GM12873 (cell line): ENCODE measurements around the gene ATP23.

Experiments
- CTCF ChIP-seq: IDR thresholded peaks from 2 replicates; pipeline ENCODE4 v1.5.1; 2012; ENCODE audit warnings: low read depth, mild to moderate bottlenecking, moderate library complexity, low read length, control low read depth; ENCODE audit not compliant: insufficient read depth; ENCODE audit errors: missing control alignments

Gene ATP23

GRCh38 chr12:57998251-57998650, 56.9 kb downstream of the ATP23 start:
- TF ChIP-seq CTCF = no peak

DNA sequence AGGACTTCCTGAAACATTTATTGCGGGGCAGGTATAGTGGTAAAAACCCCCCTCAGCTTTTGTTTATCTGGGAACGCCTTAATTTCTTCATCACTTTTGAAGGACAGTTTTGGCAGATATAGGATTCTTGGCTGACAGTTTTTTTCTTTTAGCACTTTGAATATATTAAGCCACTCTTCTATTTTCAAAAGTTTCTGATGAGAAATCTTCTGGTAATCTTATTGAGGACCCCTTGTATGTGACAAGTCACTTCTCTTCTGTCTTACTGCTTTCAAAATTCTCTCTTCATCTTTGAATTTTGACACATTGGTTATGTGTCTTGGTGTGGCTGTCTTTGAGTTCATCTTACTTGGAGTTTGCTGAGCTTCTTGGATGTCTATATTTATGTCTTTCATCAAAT, 59.1 kb downstream of the ATP23 start:
- TF ChIP-seq CTCF = no peak

GRCh38 chr12:58007875-58008274, 66.5 kb downstream of the ATP23 start:
- TF ChIP-seq CTCF = no peak

DNA sequence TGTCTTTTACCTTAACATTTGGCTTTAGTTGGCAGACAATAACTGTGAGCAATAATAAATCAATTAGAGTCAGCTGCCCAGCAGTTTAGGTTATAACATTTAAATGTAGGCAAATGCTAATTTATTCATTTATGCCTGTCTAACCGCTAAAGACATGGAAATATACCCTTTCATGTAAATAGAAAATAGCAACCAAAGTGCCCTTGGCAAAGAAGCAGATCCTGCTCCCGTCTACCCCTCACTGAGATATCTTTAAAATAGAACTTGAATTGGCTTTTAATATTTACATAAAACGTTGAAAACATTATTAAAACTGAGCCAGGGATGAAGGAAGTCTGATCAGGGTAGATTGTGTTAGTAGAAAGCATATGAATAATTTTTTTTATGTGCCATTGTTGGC, 67.3 kb downstream of the ATP23 start:
- no peak for TF ChIP-seq CTCF
